ENCODE results near the gene FNDC8. TPM values are rescaled to one million over a fixed set of nuclear protein-coding genes. Genes with fewer than 3 reads are reported as not detected.
A peak's percentile ranks its signal among the peaks of the same experiment; 100 is the strongest.
"Not testable (repeated sequence)": the region's sequence is repeated elsewhere in the genome, so short reads cannot be mapped to it uniquely, and the experiment has no call there.

FNDC8 gene
- polyA plus RNA-seq, 3 donors, result 0.10 to 0.39 TPM; not detected in 1

GRCh38 chr17:35090707-35091106 is 30.7 kb upstream of the FNDC8 start:
- not testable (repeated sequence) for DNase-seq (ENCODE audit: low read depth in 3 of 3, low spot score in 2 of 3)

GRCh38 chr17:35094902-35095301 is 26.5 kb upstream of the FNDC8 start:
- no peak for DNase-seq (ENCODE audit: low read depth in 3 of 3, low spot score in 2 of 3)

GRCh38 chr17:35095741-35096140 is 25.7 kb upstream of the FNDC8 start:
- no peak for DNase-seq (ENCODE audit: low read depth in 3 of 3, low spot score in 2 of 3)

- no peak for DNase-seq (ENCODE audit: low read depth in 3 of 3, low spot score in 2 of 3)
Observed at GRCh38 chr17:35097776-35098175, 23.6 kb upstream of the FNDC8 start.

- no peak for DNase-seq (ENCODE audit: low read depth in 3 of 3, low spot score in 2 of 3)
Observed at GRCh38 chr17:35099908-35100307, 21.5 kb upstream of the FNDC8 start.

- no peak for DNase-seq (ENCODE audit: low read depth in 3 of 3, low spot score in 2 of 3)
Observed at GRCh38 chr17:35101036-35101435, 20.4 kb upstream of the FNDC8 start.

- DNase-seq (ENCODE audit: low read depth in 3 of 3, low spot score in 2 of 3), result no peak
Observed at GRCh38 chr17:35101725-35102124, 19.7 kb upstream of the FNDC8 start.

GRCh38 chr17:35103271-35103670 is 18.1 kb upstream of the FNDC8 start:
- no peak for DNase-seq (ENCODE audit: low read depth in 3 of 3, low spot score in 2 of 3)

- DNase-seq (ENCODE audit: low read depth in 3 of 3, low spot score in 2 of 3), result no peak
Observed at GRCh38 chr17:35104844-35105450, 16.5 kb upstream of the FNDC8 start.

- not testable (repeated sequence) for DNase-seq (ENCODE audit: low read depth in 3 of 3, low spot score in 2 of 3)
Observed at GRCh38 chr17:35110791-35111190, 10.6 kb upstream of the FNDC8 start.

GRCh38 chr17:35116845-35117244 is 4.6 kb upstream of the FNDC8 start:
- DNase-seq (ENCODE audit: low read depth in 3 of 3, low spot score in 2 of 3), result no peak

GRCh38 chr17:35117984-35118383 is 3.4 kb upstream of the FNDC8 start:
- DNase-seq (ENCODE audit: low read depth in 3 of 3, low spot score in 2 of 3), result no peak

- DNase-seq (ENCODE audit: low read depth in 3 of 3, low spot score in 2 of 3), result peak in 2 of 3 donors; percentile 29 to 50
Observed at GRCh38 chr17:35119370-35120165, 1.8 kb upstream of the FNDC8 start, which contains the start of gene RAD51D. RAD51D (minus strand) TSS chr17:35119860; CDS start chr17:35119613, 247 bp downstream.

- DNase-seq (ENCODE audit: low read depth in 3 of 3, low spot score in 2 of 3), result no peak
Observed at GRCh38 chr17:35127751-35128514, 6.5 kb downstream of the FNDC8 start.

GRCh38 chr17:35129154-35129972 is 7.9 kb downstream of the FNDC8 start:
- DNase-seq (ENCODE audit: low read depth in 3 of 3, low spot score in 2 of 3), result no peak

- no peak for DNase-seq (ENCODE audit: low read depth in 3 of 3, low spot score in 2 of 3)
Observed at GRCh38 chr17:35129973-35130351, 8.5 kb downstream of the FNDC8 start.

GRCh38 chr17:35130392-35130791 is 9.0 kb downstream of the FNDC8 start:
- no peak for DNase-seq (ENCODE audit: low read depth in 3 of 3, low spot score in 2 of 3)

GRCh38 chr17:35132099-35132498 is 10.7 kb downstream of the FNDC8 start:
- DNase-seq (ENCODE audit: low read depth in 3 of 3, low spot score in 2 of 3), result no peak

- DNase-seq (ENCODE audit: low read depth in 3 of 3, low spot score in 2 of 3), result no peak
Observed at GRCh38 chr17:35132816-35133550, 11.6 kb downstream of the FNDC8 start.

- no peak for DNase-seq (ENCODE audit: low read depth in 3 of 3, low spot score in 2 of 3)
Observed at GRCh38 chr17:35135322-35135721, 13.9 kb downstream of the FNDC8 start.

Data from right renal cortex interstitium (tissue), 3 donors.